ENCODE results near the gene SARS2.

DNA sequence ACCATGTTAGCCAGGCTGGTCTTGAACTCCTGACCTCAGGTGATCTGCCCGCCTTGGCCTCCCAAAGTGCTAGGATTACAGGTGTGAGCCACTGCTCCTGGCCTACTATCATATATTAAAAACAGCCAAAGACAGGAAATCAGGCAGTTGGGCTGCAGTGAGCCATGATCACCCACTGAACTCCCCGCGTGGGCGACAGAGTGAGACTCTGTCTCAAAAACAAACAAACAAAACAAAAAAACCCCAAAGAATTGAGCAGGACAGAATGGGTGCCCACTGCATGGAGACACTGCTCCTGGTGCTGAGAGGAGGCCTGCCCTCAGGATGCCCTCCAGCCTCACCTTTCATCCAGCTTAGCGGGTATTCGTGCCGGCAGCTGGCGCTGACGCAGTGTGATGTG is 47.3 kb downstream of the SARS2 start:
- TF ChIP-seq EZH2 (IDR thresholded peaks at IDR 0.05) (no peak), POLR2AphosphoS5 (IDR thresholded peaks at IDR 0.05; ENCODE audit: borderline replicate concordance, low read depth, low read length) (no peak), FOXP2 (optimal IDR thresholded peaks at IDR 0.05; ENCODE audit: control extremely low read depth, extremely low read length, insufficient read depth) (no peak)
